DMS53 treated with DMSO at 0.1 percent for 48 hours (cell line): Measurements from ENCODE around the gene DTWD1.
"Not testable (repeated sequence)": the region's sequence is repeated elsewhere in the genome, so short reads cannot be mapped to it uniquely, and the experiment has no call there.

Experiments
- DNase-seq: peaks from one replicate; lab custom pipeline; 2025; ENCODE audit not compliant: unreplicated experiment; lab: John Stamatoyannopoulos, UW

Gene DTWD1

DNA sequence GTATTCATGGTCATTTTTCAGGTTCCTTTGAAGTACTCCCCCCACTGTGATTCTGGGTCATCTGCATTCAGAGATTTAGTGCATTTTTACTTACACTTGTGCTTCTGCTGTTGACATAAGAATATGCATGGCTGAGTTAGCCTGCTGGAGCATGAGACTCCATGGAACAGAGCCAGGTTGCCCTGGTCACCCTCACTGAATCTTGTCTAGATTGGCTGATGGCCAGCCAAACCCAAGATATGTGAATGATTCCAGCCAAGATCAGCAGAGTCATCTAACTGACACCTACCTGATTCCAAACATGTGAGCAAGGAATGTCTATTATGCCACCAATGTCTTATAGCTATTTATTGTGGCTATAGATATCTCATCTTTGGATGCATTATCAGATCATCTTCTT is 25.1 kb downstream of the DTWD1 start:
- DNase-seq: peak; percentile 44

DNA sequence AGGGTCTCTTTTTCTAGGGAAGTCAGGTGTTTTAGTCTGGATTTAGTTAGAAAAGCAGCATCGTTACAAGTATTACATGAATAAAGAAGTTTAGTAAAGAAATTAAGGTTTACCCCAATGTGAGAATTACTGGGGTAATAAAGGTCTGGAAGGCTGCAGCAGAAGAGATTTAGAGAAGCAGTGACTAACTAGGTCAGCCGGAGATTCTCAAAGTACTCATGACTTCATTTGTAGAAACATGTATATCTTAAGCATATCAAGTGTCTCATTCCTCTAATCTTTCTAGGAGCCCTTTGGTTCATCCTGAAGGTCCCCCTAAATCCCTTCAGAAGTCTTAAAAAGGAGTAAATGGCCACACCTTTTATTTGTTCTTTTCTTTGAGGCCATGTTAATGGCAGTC is 26.0 kb downstream of the DTWD1 start:
- DNase-seq: no peak

DNA sequence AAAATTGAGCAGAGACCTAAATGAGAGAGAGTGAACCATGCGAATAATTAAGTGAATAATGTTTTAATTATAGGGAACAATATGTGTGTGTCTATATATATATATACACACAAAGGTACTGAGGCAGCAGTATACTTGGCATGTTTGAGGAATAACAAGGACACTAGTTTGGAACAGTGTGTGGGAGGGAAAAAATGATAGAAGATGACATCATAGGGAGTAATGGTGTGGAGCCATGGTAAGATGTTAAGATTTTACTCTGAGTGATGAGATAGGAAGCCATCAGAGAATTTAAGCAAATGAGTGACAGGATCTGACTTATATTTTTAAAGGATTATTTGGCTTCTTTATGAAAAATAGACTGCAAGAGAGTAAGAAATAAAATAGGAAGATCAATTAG is 29.1 kb downstream of the DTWD1 start:
- no peak for DNase-seq

DNA sequence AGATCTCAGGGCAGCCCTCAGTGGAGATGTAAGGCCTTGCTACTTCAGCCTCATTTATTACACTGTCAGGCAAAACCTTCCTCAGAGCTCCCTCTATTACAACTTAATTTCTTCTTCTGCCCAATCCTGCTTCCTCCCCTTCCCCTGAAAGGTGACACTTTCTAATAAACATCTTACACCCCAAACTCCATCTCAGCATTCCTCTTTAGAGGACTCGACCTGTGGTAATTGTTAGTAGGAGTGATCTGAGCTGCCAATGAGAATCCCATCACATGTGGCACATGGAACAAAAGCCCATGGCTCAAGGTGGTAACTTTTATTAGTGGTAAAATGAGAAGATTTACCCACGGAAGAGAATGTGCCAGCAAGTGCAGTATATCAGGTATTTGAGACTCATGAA is 29.8 kb downstream of the DTWD1 start:
- DNase-seq: no peak

DNA sequence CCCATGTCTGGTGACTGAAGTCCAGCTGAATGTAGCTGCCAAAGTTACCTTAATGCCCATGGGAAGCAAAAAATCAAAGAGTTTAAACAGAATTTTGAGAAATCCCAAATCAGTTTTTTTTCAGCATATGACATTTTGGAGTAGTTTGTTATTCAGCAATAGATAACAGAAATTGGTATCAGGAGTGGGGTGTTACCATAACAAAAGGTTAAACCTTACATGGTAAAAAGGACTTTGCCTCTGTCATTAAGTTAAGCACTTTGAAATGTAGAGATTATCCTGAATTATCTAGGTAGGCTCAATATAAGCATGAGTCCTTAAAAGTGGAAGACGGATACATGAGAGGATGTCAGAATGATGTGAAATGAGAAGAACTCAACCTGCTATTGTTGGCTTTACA is 32.1 kb downstream of the DTWD1 start:
- DNase-seq: no peak

DNA sequence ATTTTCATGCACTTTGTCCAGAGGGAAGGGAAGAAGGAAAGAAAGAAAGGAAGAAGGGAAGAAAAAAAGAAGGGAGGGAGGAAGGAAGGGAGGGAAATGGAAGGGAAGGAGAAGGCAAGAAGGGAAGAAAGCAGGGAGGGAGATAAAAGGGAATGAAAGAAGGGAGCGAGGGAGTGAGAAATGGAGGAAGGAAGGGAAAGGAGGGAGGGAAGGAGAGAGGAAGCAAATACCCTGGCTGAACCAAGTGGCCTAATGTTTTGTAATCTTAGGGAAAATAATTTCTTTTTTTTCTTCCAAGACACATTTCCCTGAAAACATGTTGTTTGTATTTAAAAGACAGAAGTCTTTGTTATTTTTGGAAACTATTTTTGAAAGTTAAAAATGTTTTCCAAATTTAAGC is 35.9 kb downstream of the DTWD1 start:
- DNase-seq: no peak

DNA sequence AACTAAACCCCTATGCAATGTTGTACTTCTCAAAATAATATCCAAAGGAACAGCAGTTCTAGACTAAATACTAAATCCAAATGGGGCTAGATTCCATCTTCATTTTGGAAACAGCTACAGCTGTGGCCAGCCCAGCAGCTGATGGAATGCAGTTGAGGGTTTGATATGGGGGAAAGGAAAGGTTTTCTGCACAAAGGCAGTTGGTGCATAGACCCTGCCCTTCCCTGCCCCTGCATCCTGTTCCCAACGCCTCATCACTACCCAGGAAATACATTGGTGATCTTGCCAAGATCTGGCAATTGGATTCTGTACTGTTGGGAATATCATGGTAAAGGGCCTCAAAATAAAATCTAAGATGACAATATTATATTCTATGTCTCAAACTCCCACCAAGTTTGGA is 43.9 kb downstream of the DTWD1 start:
- DNase-seq: no peak

DNA sequence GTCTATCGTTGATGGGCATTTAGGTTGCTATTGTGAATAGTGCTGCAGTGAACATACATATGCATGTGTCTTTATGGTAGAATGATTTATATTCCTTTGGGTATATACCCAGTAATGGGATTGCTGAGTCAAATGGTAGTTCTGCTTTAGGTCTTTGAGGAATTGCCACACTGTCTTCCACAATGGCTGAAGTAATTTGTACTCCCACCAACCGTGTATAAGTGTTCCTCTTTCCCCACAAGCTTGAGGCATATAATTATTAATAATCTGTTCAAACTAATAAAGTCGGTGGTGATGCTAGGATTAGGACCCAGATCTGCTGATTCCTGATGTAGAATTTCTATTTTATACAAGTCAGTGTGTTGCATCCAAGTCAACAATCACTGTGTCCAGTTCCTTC is 45.6 kb downstream of the DTWD1 start:
- DNase-seq: not testable (repeated sequence)

DNA sequence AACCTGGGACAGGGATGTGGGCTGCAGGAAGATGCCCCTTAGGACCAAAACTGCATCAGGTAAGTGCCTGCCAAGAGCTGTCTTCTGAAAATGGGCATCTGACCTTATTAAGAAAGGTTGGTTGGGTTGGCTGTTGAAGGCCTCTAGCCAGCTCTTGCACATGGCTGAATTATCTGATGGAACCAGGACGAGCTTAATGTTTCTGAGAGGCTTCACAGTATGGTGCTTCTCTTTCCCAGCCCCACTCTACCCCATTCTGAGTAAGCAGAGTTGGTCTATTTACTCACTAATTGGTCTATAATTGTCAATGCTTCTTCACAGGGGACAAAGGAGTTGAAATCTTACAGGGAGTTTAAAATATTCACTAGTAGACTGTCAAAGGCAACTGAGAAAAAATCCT is 48.4 kb downstream of the DTWD1 start:
- DNase-seq: no peak

DNA sequence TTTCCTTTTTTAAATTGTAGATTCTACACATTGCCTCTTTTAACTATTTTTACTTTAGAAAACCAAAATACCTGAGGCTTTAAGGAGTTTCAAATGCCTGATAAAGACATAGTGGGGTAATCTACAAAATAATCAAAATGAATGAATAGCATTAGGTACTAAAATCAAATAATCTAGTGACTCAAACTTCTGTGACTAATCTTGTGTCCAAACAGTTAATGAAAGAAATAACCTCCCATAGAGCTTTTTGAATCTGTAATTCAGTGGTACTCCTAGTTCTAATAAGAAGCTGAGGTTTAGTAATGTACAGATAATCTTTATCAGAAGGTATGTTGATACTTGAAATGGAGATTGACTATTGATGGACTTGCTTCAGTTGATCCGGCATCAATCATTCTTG is 53.0 kb downstream of the DTWD1 start:
- DNase-seq: no peak

DNA sequence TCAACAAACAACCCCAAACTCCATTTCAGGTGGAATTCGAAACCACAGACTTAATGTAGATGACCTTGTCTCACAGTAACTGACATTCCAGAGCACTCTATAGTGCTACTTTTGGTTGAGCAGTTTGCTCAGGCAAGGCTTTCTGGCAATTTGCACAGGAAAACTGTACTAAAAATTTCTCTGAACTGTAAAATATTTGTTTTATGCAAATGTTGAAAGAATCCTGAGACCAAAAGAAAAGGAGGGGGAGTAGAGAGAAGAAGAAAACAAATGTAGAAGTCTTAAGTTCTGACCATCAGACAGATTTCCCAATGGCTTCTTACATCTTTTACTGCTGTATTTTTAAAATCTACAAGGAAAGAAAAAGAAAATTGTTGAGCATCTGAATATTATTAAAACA is 53.5 kb downstream of the DTWD1 start:
- DNase-seq: no peak

DNA sequence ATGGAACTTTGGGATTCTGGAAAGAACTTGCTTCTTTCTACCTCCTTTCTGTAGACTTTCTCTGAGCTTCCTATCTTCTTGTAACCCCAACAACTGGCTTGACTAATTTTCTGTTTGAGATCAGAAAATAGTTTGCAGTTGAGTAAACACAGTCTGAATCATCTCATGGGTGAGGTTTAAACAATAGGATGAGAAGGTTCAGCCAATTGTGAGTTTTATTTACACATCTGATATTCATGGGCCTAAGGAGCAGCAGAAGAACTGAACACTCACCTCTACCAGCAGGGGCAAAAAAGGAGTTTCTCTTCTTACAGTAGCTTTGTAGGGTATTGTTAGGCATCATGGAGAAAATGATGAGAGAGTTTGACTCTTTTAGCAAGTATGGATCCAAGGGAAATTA is 54.2 kb downstream of the DTWD1 start:
- peak; percentile 62 for DNase-seq

DNA sequence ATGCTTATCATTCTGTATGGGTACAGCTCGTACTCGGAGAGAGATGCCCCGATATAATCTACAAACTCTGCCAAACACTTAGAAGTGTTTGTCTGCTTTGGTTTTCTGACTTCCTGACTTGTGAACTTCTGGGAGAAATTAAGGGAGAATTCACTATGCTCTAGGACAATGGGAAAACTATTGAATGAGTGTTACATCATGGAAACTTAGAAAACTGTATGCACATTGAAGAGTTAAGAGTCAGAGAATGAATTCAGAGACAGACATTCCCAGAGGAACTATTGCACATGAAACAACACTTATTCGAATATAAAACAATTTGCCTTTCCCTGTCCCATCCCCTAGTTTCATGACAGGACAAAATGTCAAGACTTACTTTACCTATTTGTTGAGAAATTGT is 57.8 kb downstream of the DTWD1 start:
- no peak for DNase-seq

DNA sequence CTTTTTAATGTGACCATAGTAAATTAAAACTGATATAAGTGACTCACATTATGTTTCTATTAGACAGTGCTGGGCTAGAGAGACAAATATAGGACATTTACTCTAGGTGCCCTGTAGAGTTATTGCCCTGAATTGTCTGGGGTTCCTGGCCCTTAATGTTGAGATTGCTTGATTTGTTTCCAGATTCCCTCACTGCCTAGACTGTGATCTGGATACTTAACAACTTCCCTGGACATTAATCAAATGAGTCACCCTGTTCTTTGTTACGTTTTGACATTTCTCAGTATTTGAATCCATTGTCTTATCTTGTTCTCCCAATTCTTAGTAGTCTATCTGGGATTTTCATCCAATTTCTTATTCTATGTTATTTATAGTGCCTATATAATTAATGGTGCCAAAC is 65.8 kb downstream of the DTWD1 start:
- DNase-seq: no peak

DNA sequence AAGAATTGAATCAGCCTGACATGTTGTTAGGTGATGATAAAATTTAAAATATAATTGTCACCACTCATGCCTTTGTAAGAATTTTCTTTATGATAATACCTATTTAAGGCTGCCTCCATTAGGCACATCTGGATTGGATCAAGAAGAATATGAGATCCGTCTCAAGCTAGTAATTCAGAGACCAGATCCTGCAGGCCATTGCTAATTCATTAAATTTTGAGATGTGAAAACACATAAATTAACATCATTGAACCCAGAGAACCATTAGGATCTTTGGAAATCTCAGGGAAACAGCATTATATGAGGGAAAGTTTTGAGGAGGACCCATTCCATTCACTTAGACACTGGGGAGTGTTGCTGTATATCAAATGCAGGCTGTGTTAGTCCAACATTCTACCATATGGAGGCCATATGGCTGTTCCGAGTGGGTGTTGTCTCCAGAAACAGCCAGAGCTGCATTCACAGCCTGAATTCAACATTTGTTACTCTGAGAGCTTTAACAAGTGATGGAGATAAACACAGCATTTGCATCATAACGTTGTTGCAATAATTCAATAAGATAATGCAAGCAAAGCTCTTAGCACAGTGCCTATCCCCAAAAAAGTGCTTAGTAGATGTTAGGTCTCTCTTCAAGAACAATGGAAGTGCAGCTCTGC is 67.4 kb downstream of the DTWD1 start:
- no peak for DNase-seq

DNA sequence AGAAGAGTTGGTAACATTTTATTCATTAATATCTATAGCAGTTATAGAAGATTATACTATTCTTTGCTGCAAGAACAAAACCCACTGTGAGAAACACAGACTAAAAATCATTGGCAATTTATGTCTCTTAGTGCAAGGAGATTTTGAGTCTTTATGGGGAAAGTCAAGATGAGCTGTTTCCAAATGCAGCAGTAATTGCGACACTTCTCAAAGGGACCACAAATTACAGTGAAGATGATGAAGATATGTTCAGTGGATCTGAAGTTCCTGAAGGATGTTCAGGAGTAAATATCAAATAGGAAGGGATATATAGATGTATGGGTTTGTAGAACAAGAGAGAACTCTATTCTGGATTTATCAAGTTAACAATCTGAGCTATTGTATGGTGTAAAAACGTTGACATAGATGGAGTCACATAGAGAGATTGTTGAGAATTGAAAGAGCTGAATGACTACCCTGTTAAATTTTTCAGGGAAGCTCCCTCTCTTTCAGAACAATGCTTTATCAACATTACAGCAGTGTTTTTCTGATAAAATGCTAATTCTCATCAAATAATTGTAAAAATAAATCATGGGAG is 71.8 kb downstream of the DTWD1 start:
- DNase-seq: no peak

DNA sequence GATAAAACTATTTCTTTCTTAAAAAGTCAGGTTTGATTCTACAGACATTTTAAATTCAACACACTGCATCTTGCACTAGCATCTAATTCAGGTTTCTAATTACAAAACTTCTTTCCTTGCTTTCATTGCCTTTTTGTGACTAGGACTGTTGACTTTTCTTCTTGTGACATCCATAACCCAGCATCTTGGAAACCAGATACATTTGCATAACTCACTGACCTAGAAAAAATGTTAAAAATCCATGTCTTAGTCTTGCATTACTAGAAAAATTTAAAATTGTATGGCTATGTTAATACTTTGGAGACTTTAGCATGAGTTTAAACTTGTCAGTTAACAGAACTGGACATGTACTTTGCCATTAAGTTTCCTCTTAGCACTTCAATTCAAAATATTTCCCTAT is 72.7 kb downstream of the DTWD1 start:
- DNase-seq: no peak

DNA sequence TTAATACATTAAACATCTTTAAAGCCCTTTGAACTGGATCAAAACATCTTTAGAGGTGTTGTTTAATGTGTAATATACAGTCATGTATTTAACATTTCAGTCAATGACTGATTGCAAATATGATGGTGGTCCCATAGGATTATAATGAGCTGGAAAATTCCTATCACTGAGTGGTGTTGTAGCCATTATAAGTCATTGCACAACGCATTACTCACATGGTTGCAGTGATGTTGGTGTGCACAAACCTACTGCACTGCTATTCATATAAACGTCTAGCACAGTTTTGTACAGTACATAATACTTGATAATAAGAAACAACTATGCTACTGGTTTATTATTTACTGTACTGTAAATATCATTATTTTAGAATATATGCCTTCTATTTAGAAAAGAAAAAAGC is 75.6 kb downstream of the DTWD1 start:
- no peak for DNase-seq

DNA sequence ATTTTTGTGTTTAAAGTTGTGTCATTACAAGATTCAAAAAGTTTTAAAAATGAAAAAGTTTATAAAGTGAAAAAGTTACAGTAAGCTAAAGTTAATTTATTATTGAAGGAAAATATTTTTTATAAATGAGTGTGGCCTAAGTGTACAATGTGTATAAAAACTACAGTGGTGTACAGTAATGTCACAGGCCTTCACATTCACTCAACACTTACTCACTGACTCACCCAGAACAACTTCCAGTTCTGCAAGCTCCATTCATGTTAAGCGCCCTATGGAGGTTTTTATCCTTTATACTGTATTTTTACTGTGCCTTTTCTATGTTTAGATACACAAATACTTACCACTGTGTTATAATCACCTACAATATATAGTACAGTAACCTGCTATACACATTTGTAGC is 76.3 kb downstream of the DTWD1 start:
- no peak for DNase-seq

DNA sequence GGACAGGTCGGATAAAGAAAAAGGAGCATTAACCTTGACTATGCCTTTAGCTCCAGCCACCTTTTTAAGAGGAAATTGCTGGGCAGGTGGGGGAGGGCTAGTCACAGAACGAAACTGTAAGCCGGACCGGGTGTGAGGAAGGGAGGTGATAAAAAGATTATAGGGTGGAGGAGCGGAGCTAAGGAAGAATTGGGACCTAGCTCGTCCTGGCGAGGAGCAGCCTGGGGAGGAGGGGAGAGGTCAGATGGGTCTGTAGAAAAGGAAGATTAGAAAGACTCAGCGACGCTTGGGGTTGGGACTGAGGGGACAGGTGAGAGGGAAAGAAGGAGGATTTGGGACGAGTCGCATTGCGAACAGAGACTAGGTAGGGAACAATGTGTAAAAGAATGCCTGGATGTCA is 82.1 kb downstream of the DTWD1 start:
- not testable (repeated sequence) for DNase-seq
